Esophagus (tissue), 2 donors: ENCODE results near the gene ACOT11. TPM values are rescaled to one million over a fixed set of nuclear protein-coding genes. Genes with fewer than 3 reads are reported as not detected.
"Not testable (repeated sequence)": the region's sequence is repeated elsewhere in the genome, so short reads cannot be mapped to it uniquely, and the experiment has no call there.

ENCODE experiments used
- H3K27ac ChIP-seq, 2 donors: one replicate each; pipeline ENCODE4 v1.5.1; 2013; ENCODE audit warnings: low read depth in 2 of 2, mild to moderate bottlenecking in 2 of 2, inconsistent platforms in 1 of 2, low read length in 1 of 2, moderate library complexity in 1 of 2
- H3K27me3 ChIP-seq, 2 donors: one replicate each; pipeline ENCODE4 v1.6.1; 2013; ENCODE audit warnings: low read length in 2 of 2, control low read depth in 1 of 2, mild to moderate bottlenecking in 1 of 2; ENCODE audit not compliant: insufficient read depth in 2 of 2, control insufficient read depth in 1 of 2
- H3K36me3 ChIP-seq, 2 donors: one replicate each; pipeline ENCODE4 v1.6.1; 2013; ENCODE audit warnings: low read length in 1 of 2; ENCODE audit not compliant: control insufficient read depth in 2 of 2, insufficient read depth in 2 of 2
- H3K4me1 ChIP-seq, 2 donors: one replicate each; pipeline ENCODE4 v1.6.1; 2013; ENCODE audit warnings: low read length in 1 of 2; ENCODE audit not compliant: control insufficient read depth in 2 of 2, insufficient read depth in 2 of 2
- H3K4me3 ChIP-seq, 2 donors: one replicate each; pipeline ENCODE4 v1.5.1; 2013; ENCODE audit warnings: low read length in 2 of 2, mild to moderate bottlenecking in 2 of 2, low read depth in 1 of 2, moderate library complexity in 1 of 2
- H3K9me3 ChIP-seq, 2 donors: one replicate each; pipeline ENCODE4 v1.6.1; 2013; ENCODE audit warnings: mild to moderate bottlenecking in 2 of 2, low read depth in 1 of 2, low read length in 1 of 2, moderate library complexity in 1 of 2; ENCODE audit not compliant: control insufficient read depth in 2 of 2, insufficient read depth in 1 of 2
- WGBS, 2 donors: extraction: QIAGEN DNeasy Blood & Tissue Kit; methylation state at CpG; one replicate each; pipeline ENCODE4 v1.1.7; 2013; 5-methylcytosine and 5-hydroxymethylcytosine counted together
- polyA plus RNA-seq, 2 donors: library from polyadenylated mRNA; stranded (reverse); fragments of 200-250 nt; gene quantifications; one replicate each; pipeline ENCODE4 v1.2.3, GENCODE V29; 2013
- donor health status: healthy with polysubstance abuse.
- donor health status: Bipolar disorder and iron deficiency.

ACOT11 gene
- polyA plus RNA-seq, 2 donors, result 10.5 to 13.0 TPM

DNA sequence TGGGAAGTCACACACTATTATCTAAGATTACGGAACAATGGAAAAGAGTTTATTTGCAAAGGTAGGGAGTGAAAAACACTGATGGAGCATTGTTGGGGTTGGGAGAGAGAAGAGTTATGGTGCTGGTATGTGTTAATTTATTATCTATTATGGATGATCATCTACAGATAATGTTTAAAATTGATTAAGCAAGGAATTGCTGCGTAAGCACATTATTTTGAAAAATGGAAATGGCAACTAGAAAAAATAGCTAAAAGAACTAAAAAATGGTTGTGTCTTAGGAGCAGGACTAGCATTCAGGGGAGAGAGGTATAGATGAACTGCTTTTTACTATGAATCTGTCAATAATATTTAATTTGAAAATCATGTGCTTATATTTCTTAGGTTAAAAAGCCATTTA lies 16.0 kb upstream of the ACOT11 start:
- Histone ChIP-seq H3K4me1 (no peaks in the 10 kb centered on the region), H3K27me3 (no peaks in the 10 kb centered on the region), H3K36me3 (no peaks in the 10 kb centered on the region), H3K9me3 (no peaks in the 10 kb centered on the region), H3K4me3 (no peak overlapping the region), H3K27ac (no peak overlapping the region)
- 93 to 97% methylated on average over 2 of the region's 2 CpGs for WGBS, 2 donors

DNA sequence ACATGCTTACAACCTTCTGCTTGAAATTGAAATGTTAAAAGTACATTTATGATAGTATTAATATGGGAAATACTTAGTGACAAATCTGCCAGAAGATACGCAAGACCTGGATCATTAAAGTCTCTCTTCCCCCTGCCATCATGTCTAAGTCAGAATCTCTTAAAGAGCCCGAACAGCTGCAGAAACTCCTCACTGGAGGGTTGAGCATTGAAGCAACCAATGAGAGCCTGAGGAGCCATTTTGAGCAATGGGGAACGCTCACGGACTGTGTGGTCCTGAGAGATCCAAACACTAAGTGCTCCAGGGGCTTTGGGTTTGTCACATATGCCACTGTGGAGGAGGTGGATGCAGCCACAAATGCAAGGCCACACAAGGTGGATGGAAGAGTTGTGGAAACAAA lies 11.4 kb upstream of the ACOT11 start:
- WGBS, 2 donors, result 87 to 90% methylated on average over 4 of the region's 4 CpGs

DNA sequence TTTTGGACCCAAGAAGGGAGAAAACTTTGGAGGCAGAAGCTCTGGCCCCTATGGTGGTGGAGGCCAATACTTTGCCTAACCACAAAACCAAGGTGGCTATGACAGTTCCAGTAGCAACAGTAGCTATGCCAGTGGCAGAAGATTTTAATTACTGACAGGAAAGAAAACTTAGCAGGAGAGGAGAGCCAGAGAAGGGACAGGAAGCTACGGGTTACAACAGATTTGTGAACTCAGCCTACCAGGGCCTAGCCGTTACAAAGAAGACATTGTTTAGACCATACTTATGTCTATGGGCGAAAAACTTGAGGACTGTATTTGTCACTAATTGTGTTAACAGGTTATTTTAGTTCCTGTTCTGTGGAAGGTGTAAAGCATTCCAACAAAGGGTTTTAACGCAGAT lies 10.4 kb upstream of the ACOT11 start:
- Histone ChIP-seq H3K27ac (no peak overlapping the region), H3K27me3 (no peaks in the 10 kb centered on the region)
- WGBS, 2 donors, result 54 to 76% methylated on average over 4 of the region's 4 CpGs

More for the DNA sequence above, 11.4 kb upstream of the ACOT11 start:
- H3K9me3 ChIP-seq, H3K4me1 ChIP-seq, H3K4me3 ChIP-seq, H3K27ac ChIP-seq, H3K36me3 ChIP-seq, H3K27me3 ChIP-seq: not testable (repeated sequence)

DNA sequence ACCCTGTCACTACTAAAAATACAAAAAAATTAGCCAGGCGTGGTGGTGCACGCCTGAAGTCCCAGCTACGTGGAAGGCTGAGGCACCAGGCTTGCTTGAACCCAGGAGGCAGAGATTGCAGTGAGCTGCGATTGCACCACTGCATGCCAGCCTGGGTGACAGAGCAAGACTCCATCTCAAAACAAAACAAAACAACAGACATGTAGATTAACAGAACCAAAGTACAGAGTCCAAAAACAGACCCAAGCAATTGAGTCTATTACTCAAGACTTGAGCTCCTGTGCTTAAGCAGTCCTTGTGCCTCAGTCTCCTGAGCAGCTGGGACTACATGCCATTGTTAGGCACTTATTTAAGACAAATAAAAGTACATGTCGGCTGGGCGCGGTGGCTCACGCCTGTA lies 9.5 kb upstream of the ACOT11 start:
- H3K27me3 ChIP-seq, result no peaks in the 10 kb centered on the region
- WGBS, 2 donors, result 92 to 93% methylated on average over 8 of the region's 8 CpGs
- no peak overlapping the region for H3K27ac ChIP-seq
- H3K36me3 ChIP-seq, result no peaks in the 10 kb centered on the region
- H3K9me3 ChIP-seq, result no peaks in the 10 kb centered on the region
- peaks cover 2 to 6% of the 10 kb centered on the region in 2 donors for H3K4me1 ChIP-seq
- H3K4me3 ChIP-seq, result no peak overlapping the region

More for the DNA sequence above, 10.4 kb upstream of the ACOT11 start:
- no peaks in the 10 kb centered on the region for H3K36me3 ChIP-seq
- peaks cover 0 to 6% of the 10 kb centered on the region in 2 donors for H3K4me1 ChIP-seq
- H3K4me3 ChIP-seq, result no peak overlapping the region
- H3K9me3 ChIP-seq, result no peaks in the 10 kb centered on the region

DNA sequence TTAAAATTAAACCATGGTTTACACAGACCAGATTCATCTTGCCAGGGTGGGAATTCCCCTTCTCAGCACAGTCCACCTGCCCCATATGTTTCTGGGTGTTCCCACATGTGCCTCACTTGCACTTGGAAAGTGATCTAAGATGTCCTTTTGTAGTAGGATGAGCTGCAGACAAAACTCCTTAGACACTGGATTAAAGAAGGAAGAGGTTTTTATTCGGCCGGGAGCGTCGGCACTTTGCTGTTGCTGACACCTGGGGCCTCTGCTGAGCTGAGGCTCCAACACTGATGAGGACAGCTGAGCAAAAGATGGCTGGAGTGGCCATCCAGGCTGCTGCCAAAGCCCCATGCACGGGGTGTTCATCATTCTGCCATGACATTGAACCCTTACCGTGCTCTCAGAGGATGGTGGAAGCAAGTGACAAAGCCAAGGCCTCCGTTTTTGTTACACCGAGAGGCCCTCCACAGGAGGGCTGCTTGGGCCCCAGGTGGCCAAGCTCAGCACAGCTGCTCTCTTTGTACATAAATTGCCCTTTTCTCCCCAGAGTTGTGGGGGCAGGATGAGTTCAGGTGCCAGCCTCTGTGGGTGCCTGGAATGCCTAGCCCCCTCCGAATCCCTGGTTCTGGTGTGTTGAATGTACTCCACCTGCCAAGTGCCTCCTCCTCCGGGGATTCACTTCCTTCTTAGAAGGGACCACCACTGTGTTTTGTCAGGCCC lies 7.3 kb upstream of the ACOT11 start:
- Histone ChIP-seq H3K27ac (no peak overlapping the region), H3K27me3 (no peaks in the 10 kb centered on the region), H3K4me3 (no peak overlapping the region), H3K36me3 (no peaks in the 10 kb centered on the region), H3K9me3 (no peaks in the 10 kb centered on the region), H3K4me1 (peaks cover 2 to 6% of the 10 kb centered on the region in 2 donors)
- 84 to 92% methylated on average over 10 of the region's 10 CpGs for WGBS, 2 donors

DNA sequence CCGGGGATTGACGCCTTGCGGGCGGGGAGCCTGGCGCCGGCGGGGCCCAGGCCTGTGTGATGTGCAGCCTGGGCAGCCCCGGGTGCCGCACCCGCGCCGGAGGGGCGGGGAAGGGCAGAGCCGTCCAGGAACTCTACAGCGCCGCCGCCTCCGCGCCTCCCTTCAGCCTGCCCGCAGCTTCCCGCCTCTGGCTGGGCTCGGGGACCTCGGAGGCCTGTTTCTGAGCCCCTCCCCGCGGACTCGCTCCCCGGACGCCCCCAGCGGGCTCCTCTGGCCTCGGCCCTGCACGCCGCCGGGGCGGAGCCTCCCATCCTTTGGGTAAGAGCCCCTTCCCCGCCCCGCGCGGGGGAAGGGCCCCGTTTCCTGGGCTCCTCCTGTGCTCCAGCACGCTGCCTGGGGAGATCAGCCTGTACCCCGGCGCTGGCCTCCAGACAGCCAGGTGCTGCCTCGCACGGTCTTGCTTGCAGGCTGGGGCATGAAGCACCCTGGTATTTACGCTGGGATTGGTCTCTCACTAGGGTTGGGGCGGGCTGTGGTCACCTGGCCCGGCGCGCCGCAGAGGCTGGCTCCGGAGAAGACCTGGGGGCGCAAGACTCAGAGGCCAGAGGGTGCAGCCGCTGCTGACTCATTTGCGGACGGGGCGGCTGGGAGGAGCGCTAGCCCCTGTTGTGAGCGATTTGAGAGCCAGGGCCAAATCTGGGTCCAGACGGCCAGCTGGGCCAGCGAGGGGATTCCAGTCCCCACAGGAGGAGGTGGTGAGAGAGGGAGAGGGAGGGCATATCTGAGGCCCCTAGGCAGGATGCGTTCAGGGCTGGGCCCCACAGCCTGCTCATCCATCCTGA lies 5.7 kb upstream of the ACOT11 start:
- 1 to 2% methylated on average over 46 to 61 of the region's 61 CpGs for WGBS, 2 donors
- Histone ChIP-seq H3K4me1 (peaks cover 2 to 8% of the 10 kb centered on the region in 2 donors), H3K36me3 (no peaks in the 10 kb centered on the region), H3K27ac (peak overlapping the region; percentile 66 to 75), H3K27me3 (no peaks in the 10 kb centered on the region), H3K4me3 (peak overlapping the region; percentile 47 to 55), H3K9me3 (no peaks in the 10 kb centered on the region)

DNA sequence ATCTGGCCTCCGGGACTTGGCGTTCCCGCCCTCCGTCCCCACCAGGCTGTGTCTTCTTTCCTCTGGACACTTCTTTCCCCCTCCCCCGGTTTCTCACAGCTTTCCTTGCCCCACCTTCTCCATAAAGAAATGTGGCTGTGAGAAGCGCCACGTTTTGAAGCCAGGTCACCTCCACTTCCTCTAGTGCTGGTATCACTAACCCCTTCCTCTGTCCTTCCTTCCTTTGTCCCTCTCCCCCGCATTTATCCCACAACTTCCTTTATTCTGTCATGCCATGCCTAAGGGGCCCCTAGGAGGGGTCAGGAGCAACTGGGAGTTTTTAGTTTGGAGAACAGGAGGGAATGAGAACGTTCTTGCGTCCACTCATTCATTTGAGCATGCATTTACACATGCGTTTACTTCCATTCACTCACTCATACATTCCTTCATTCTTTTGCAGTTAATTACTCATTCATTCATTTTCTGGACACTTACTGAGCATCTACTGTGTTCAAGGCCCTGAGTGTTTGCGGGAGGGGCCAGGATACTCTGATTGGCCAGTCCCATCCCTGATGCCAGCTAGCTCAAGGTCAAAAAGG lies 5.0 kb upstream of the ACOT11 start:
- Histone ChIP-seq H3K36me3 (no peaks in the 10 kb centered on the region), H3K4me3 (peak overlapping the region; percentile 47 to 55), H3K27ac (peak overlapping the region; percentile 66 to 75), H3K4me1 (peaks cover 2 to 8% of the 10 kb centered on the region in 2 donors), H3K9me3 (no peaks in the 10 kb centered on the region), H3K27me3 (no peaks in the 10 kb centered on the region)
- 28 to 30% methylated on average over 12 of the region's 12 CpGs for WGBS, 2 donors

DNA sequence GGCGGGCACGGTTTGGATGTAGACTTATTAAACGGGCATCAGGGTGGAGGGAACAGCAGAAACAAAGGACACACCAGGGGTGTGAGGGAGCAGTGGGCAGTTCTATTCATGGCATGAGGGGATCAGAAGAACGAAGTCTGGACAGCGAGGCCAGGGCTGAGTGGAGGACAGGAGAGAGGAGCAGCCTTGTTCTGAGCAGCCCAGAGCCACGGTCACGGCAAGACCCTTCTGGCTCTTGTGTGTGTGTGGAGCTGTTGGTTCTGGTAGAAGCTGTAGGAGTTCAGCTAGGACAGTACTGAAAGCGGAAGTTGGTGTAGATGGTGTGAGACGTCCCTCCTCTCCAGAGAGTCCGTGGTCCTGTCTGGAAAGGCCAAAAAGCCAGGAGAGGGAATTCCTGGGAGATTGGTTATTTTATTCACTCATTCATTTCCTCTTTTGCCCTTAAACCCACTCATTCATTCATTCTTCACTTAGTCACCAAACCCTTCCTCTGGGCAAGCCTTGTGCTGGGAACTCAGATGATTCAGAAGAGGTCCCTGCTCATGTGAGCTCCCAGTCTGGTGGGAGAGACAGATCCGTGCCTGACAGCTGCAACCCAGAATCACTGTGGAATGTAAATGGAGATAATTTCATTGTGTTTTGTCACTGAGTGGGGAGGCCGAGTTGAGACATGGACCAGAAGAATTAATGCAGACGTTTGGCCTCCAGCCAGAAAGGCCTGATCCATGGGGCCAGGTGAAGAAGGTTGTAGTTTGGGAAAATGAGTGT lies 4.1 kb upstream of the ACOT11 start:
- Histone ChIP-seq H3K4me1 (peaks cover 2 to 8% of the 10 kb centered on the region in 2 donors), H3K27ac (peak overlapping the region in 1 of 2 donors; percentile 29), H3K4me3 (no peak overlapping the region), H3K27me3 (no peaks in the 10 kb centered on the region), H3K36me3 (no peaks in the 10 kb centered on the region), H3K9me3 (no peaks in the 10 kb centered on the region)
- 76 to 83% methylated on average over 13 of the region's 13 CpGs for WGBS, 2 donors
